GM12873 (cell line): Measurements from ENCODE around the gene TJP2.

ENCODE experiments used
- TF ChIP-seq, protein P1 (sequence below): IDR thresholded peaks from 2 replicates; pipeline ENCODE4 v1.5.1; 2012; ENCODE audit warnings: low read depth, mild to moderate bottlenecking, moderate library complexity, low read length, control low read depth; ENCODE audit not compliant: insufficient read depth; ENCODE audit errors: missing control alignments

The TJP2 gene

DNA sequence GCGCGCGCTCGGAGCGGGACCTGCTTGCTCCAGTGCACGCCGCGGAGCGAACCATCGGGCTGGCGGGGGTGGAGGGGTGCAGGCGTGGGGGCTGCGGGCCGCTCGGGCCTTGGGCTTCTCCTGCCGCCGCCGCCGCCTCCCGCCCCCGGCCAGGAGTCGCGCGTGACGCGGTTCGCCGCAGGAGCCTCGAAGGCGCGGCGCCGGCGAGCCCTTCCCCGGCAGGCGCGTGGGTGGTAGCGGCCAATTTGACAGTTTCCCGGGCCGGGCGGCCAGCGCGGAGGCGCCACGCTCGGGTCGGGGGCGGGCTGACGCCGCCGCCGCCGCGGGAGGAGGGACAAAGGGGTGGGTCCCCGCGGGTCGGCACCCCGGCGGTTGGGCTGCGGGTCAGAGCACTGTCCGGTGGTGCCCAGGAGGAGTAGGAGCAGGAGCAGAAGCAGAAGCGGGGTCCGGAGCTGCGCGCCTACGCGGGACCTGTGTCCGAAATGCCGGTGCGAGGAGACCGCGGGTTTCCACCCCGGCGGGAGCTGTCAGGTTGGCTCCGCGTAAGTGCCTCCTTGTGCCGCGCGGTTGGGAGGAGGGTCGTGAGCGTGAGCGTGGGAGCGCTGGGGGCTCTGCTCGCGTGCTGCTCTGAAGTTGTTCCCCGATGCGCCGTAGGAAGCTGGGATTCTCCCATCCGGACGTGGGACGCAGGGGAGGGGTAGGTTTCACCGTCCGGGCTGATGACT is at the start of gene TJP2:
Gene TJP2 (plus strand): TSS at position 387 of the 725 bp plus-strand sequence. CDS start 96 bp downstream, at position 483.
- TF ChIP-seq, protein P1, sequence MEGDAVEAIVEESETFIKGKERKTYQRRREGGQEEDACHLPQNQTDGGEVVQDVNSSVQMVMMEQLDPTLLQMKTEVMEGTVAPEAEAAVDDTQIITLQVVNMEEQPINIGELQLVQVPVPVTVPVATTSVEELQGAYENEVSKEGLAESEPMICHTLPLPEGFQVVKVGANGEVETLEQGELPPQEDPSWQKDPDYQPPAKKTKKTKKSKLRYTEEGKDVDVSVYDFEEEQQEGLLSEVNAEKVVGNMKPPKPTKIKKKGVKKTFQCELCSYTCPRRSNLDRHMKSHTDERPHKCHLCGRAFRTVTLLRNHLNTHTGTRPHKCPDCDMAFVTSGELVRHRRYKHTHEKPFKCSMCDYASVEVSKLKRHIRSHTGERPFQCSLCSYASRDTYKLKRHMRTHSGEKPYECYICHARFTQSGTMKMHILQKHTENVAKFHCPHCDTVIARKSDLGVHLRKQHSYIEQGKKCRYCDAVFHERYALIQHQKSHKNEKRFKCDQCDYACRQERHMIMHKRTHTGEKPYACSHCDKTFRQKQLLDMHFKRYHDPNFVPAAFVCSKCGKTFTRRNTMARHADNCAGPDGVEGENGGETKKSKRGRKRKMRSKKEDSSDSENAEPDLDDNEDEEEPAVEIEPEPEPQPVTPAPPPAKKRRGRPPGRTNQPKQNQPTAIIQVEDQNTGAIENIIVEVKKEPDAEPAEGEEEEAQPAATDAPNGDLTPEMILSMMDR = no peak

- TF ChIP-seq, protein P1 = no peak
These were observed 43.3 kb upstream of the TJP2 start for GRCh38 chr9:69130456-69131441.

DNA sequence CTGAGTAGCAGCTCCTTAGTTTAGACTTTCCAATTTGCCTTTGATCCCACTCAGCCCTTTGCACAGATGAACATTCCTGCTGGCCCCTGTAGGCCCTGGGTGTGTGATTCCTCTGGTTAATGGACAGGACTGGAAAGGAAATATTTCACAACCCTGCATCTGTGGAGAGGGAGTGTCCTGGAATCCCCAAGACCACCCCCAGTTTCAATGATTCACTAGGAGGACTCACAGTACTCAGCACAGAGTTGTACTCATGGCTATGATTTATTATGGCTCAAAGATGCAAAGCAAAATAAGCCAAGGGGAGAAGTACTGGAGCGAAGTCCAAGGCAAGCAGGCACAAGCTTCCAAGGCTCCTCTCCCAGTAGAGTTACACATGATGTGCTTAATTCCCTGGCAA is 42.4 kb upstream of the TJP2 start:
- TF ChIP-seq, protein P1 = no peak

- TF ChIP-seq, protein P1 = no peak
These were observed 41.7 kb upstream of the TJP2 start for GRCh38 chr9:69132361-69132760.

DNA sequence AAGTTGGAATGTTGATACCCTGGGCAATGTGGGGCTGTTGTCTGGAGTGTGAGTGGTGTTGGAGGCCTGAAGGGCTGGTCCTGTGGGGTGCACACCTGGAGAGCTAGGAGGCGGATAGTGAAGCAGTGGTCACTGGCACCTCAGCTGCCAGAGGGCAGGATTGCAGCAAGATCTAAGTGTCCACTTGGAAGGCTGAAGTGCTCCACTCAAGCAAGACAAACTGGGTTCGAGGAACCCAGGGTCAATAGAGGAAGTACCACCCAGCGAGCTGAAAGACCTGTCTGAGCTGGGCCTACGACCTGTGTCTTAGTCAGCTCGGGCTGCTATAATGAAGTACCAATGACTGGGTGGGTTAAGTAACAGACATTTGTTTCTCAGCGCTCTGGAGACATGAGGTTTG is 39.7 kb upstream of the TJP2 start:
- TF ChIP-seq, protein P1 = no peak

DNA sequence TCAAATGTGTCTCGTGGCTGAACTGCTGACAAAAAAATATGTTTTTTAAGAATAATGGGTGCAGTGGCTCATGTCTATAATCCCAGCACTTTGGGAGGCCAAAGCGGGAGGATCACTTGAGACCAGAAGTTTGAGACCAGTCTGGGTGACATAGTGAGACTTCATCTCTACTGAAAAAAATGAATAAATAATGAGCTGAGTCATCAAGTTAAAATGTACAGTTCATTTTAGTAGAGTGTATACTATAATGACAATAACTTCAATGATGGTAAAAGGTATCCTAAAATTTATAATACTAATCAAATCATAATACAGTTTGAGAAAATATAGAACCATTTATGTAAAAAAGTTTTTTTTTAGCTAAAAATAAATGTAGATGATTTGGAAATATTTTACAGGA is 37.9 kb upstream of the TJP2 start:
- TF ChIP-seq, protein P1 = no peak

GRCh38 chr9:69136779-69137178 is 37.3 kb upstream of the TJP2 start:
- TF ChIP-seq, protein P1 = no peak
